GM12878 (cell line): ENCODE results near the gene NEK11. TPM values are rescaled to one million over a fixed set of nuclear protein-coding genes. Genes with fewer than 3 reads are reported as not detected.

ENCODE experiments used
- ATAC-seq: fragments of 200-7000 bp; cut with Tn5 transposase; 3 replicates; pipeline ENCODE4 v1.9.1; 2020; ENCODE audit warnings: mild to moderate bottlenecking, moderate library complexity
- BruUV-seq: library from RNA; stranded (reverse); fragments of 400-500 nt; replicated peaks from 2 replicates; lab custom pipeline; 2021; lab: Mats Ljungman, UMichigan
- CTCF ChIA-PET: fragments of 300-600 bp; sonication (Branson Sonifier 250); formaldehyde crosslinking; extraction: SDS; loops from one replicate; lab custom pipeline; 2021; ENCODE audit warnings: inconsistent platforms; lab: Yijun Ruan, JAX
- POLR2A ChIA-PET: fragments of 350-600 bp; formaldehyde crosslinking; extraction: SDS; loops from one replicate; lab custom pipeline; 2021; ENCODE audit warnings: inconsistent platforms; lab: Charles Lee
- RAD21 ChIA-PET: fragments of 300-600 bp; sonication (Branson Sonifier 250); formaldehyde crosslinking; loops from one replicate; lab custom pipeline; 2023; ENCODE audit warnings: antibody characterized with exemption; ENCODE audit not compliant: unreplicated experiment; lab: Charles Lee
- SMC1A ChIA-PET: fragments of 300-600 bp; sonication (Branson Sonifier 250); formaldehyde crosslinking; loops from one replicate; lab custom pipeline; 2023; ENCODE audit not compliant: unreplicated experiment, uncharacterized antibody; lab: Charles Lee
- DNase-seq: peaks from one replicate; pipeline ENCODE4 v3.0.0-alpha.2; 2011; ENCODE audit warnings: low read depth, low spot score
- FAIRE-seq: peaks from 3 replicates; lab custom pipeline; 2011; peaks lifted over from hg19 to GRCh38; lab: Jason Lieb, UNC
- H2AFZ ChIP-seq: 2 replicates; pipeline ENCODE4 v1.6.0; 2011; ENCODE audit warnings: low read depth, low read length, control low read depth; ENCODE audit not compliant: control insufficient read depth
- H3K27ac ChIP-seq: 2 replicates; pipeline ENCODE4 v1.5.1; 2011; ENCODE audit warnings: control low read depth; ENCODE audit not compliant: control insufficient read depth, insufficient read depth
- H3K27me3 ChIP-seq, 2 experiments: replicated peaks in 1 of 2; 2 replicates each; pipeline versions ENCODE4 v1.6.0 to v1.6.1; 2011; ENCODE audit warnings: low read length in 1 of 2; ENCODE audit not compliant: control insufficient read depth in 2 of 2, insufficient read depth in 2 of 2
- H3K36me3 ChIP-seq, 2 experiments: 2 replicates each; pipeline ENCODE4 v1.5.1; 2011; ENCODE audit warnings: low read length in 1 of 2; ENCODE audit not compliant: control insufficient read depth in 2 of 2, insufficient read depth in 2 of 2
- H3K4me1 ChIP-seq: 2 replicates; pipeline ENCODE4 v1.6.1; 2011; ENCODE audit warnings: mild to moderate bottlenecking, low read length, moderate library complexity, mixed read lengths; ENCODE audit not compliant: control insufficient read depth, insufficient read depth
- H3K4me2 ChIP-seq: 2 replicates; pipeline ENCODE4 v1.6.0; 2011; ENCODE audit warnings: control low read depth; ENCODE audit not compliant: control insufficient read depth, insufficient read depth
- H3K4me3 ChIP-seq: fragments of 200-600 bp; sonication (generic); 2 replicates; pipeline ENCODE4 v1.5.1; 2016
- H3K79me2 ChIP-seq: 2 replicates; pipeline ENCODE4 v1.6.0; 2011; ENCODE audit warnings: low read length; ENCODE audit not compliant: control insufficient read depth, insufficient read depth
- H3K9ac ChIP-seq: 2 replicates; pipeline ENCODE4 v1.8.0; 2011; ENCODE audit warnings: low read length, control low read depth, mixed read lengths; ENCODE audit not compliant: control insufficient read depth, insufficient read depth
- H3K9me3 ChIP-seq: replicated peaks from 3 replicates; pipeline ENCODE4 v1.5.1; 2011; ENCODE audit warnings: mild to moderate bottlenecking, low read length; ENCODE audit not compliant: control insufficient read depth, insufficient read depth
- H4K20me1 ChIP-seq: 2 replicates; pipeline ENCODE4 v1.6.0; 2011; ENCODE audit not compliant: control insufficient read depth, insufficient read depth
- JUND ChIP-seq: IDR thresholded peaks from 2 replicates; pipeline ENCODE4 v1.6.1; 2012; ENCODE audit warnings: low read depth, mild to moderate bottlenecking, low read length, improper control_type of control experiment, moderate library complexity
- KAT2A ChIP-seq: conservative IDR thresholded peaks from 2 replicates; pipeline ENCODE4 v1.6.1; 2011; ENCODE audit warnings: low read depth, low read length; ENCODE audit not compliant: control insufficient read depth
- MTA3 ChIP-seq: IDR thresholded peaks from 2 replicates; pipeline ENCODE4 v1.6.1; 2012; ENCODE audit warnings: low read length, inconsistent platforms, borderline replicate concordance
- MXI1 ChIP-seq: fragments of 150-350 bp; IDR thresholded peaks from 2 replicates; pipeline ENCODE4 v1.6.1; 2011; ENCODE audit warnings: low read depth, mild to moderate bottlenecking, inconsistent platforms, low read length, improper control_type of control experiment
- PKNOX1 ChIP-seq: fragments of 450-650 bp; IDR thresholded peaks from 2 replicates; pipeline ENCODE4 v1.6.1; 2016; ENCODE audit warnings: mild to moderate bottlenecking
- ZBED1 ChIP-seq: IDR thresholded peaks from 2 replicates; pipeline ENCODE4 v1.6.1; 2016; ENCODE audit warnings: borderline replicate concordance
- ZBTB4 ChIP-seq: fragments of 450-650 bp; formaldehyde crosslinking; IDR thresholded peaks from 2 replicates; pipeline ENCODE4 v1.4.0; 2022; ENCODE audit warnings: mild to moderate bottlenecking, moderate library complexity
- WGBS: methylation state at CpG from one replicate; pipeline ENCODE4 v1.1.6; 2016; ENCODE audit warnings: low lambda C conversion rate; ENCODE audit not compliant: insufficient replicate concordance, insufficient coverage; ENCODE audit errors: missing lambda C conversion rate; 5-methylcytosine and 5-hydroxymethylcytosine counted together
- in situ Hi-C: fragments of 300-500 bp; cut with MboI; formaldehyde crosslinking; loops from 9 replicates; pipeline ENCODE4 v1.14.3; 2018; ENCODE audit warnings: mixed read lengths
- intact Hi-C: fragments of 100-400 bp; cut with micrococcal nuclease; formaldehyde crosslinking; loops from one replicate; pipeline ENCODE4 v1.14.2; 2022; ENCODE audit not compliant: unreplicated experiment
- polyA plus RNA-seq, 11 experiments: library from polyadenylated mRNA; depleted of rRNA in 4 of 11; unstranded in 6 of 11; stranded (reverse) in 5 of 11; fragments of >200 nt; fragmentation: Nextera tagmentation in 4 of 11; fragmentation: Illumina TruSeq in 1 of 11; extraction: Ambion mirVana in 4 of 11; extraction: Trizol in 1 of 11; gene quantifications; 1 replicate in 1 of 11; 2 replicates in 10 of 11; pipeline versions ENCODE4 v1.2.1 to v1.2.3, GENCODE V29; 2011 to 2016; ENCODE audit warnings: inconsistent platforms in 2 of 11, missing spikeins in 2 of 11, low read depth in 1 of 11
- total RNA-seq, 4 experiments: library from RNA; depleted of rRNA in 3 of 4; stranded (reverse); fragments of >200 nt in 3 of 4; fragmentation: Illumina TruSeq in 1 of 4; extraction: Trizol in 1 of 4; gene quantifications; 2 replicates each; pipeline versions ENCODE4 v1.2.1 to v1.2.3, GENCODE V29; 2013 to 2021

NEK11 gene
- total and polyA plus RNA-seq, 10 of the 15 experiments (the other 5 are each of a cell fraction or from before 2014, with no cell fraction given) = 0.05 to 0.94 (median 0.36) TPM; not detected in 1

DNA sequence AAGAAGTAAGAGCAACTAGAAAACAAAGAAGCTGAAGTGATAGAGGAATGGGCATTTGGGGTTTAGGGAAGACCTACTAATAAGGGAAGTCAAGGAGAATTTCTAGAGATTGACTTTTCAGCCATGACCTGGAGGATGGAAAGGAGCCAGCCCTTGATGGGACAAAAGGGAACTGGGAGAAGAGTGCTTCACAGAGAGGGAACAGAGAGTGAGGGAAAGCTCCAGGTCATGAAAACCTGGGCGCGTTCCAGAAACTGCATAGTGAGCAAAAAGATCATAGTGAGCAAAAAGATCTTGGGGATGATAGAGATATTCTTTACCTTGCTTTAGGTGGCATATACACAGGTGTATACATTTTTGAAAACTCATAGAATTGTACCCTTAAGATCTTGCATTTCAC lies 211.8 kb downstream of the NEK11 start:
- WGBS = 91% methylated on average over 2 of the region's 2 CpGs
- SMC1A ChIA-PET = interaction anchor here (0.6 to 1.0 kb wide), 2 partner anchors 12 to 600 kb away, joined by 3 to 4 read pairs; no protein-coding TSS in a partner anchor
- no TSS peak for BruUV-seq
- RAD21 ChIA-PET = no interaction called here
- no peak overlapping the region for H3K4me3 ChIP-seq
- DNase-seq = no peak
- no peak overlapping the region for H2AFZ ChIP-seq
- H4K20me1 ChIP-seq = no peaks in the 10 kb centered on the region
- no peak for ATAC-seq
- in situ Hi-C loops (no loop called here), intact Hi-C loops (no loop called here)
- H3K27me3 ChIP-seq = no peaks in the 10 kb centered on the region; a peak in 2 of 4 replicates
- H3K27ac ChIP-seq = no peak overlapping the region
- H3K4me1 ChIP-seq = no peaks in the 10 kb centered on the region
- TF ChIP-seq JUND = no peak
- TF ChIP-seq MTA3 = no peak
- TF ChIP-seq ZBTB4 (CRISPR knock-in tag) = no peak
- no peak for TF ChIP-seq KAT2A
- no peak overlapping the region for H3K9ac ChIP-seq
- CTCF ChIA-PET = no interaction called here
- H3K4me2 ChIP-seq = no peak overlapping the region
- FAIRE-seq = no peak
- POLR2A ChIA-PET = no interaction called here
- H3K36me3 ChIP-seq = no peaks in the 10 kb centered on the region
- H3K9me3 ChIP-seq = no peaks in the 10 kb centered on the region
- no peaks in the 10 kb centered on the region for H3K79me2 ChIP-seq

DNA sequence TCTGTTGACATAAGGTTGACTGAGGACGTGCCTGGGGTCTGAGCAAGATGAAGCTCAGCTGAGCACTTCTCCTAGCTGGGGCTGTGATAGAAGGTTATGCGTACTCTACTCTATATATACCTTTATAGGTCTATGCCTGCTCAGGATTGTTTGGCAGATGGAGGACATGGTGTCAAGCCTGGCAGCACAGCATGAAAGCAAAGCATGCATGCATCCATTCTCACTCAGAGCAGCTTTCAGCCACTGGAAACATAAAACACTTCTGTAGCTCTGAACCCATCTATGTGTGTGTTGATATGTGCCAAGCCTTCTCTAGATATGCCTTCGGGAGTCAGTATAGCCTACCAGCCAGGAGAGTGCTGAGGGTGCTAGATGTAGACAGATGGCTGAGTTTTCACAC lies 212.6 kb downstream of the NEK11 start:
- no peak for ATAC-seq
- Histone ChIP-seq H3K4me1 (no peaks in the 10 kb centered on the region), H3K4me2 (no peak overlapping the region), H3K36me3 (no peaks in the 10 kb centered on the region), H4K20me1 (no peaks in the 10 kb centered on the region), H3K27ac (no peak overlapping the region)
- ChIA-PET SMC1A (no interaction called here), CTCF (no interaction called here), POLR2A (no interaction called here)
- no peak for DNase-seq
- FAIRE-seq = no peak
- no peak for TF ChIP-seq PKNOX1
- TF ChIP-seq MXI1 = no peak
- TF ChIP-seq ZBED1 = no peak
- TF ChIP-seq, all 136 proteins: peak for 0
- H3K9ac ChIP-seq = no peak overlapping the region
- H2AFZ ChIP-seq = no peak overlapping the region
- in situ Hi-C loops = no loop called here
- H3K79me2 ChIP-seq = no peaks in the 10 kb centered on the region
- BruUV-seq = no TSS peak
- 33% methylated on average over 3 of the region's 3 CpGs for WGBS
- H3K4me3 ChIP-seq = no peak overlapping the region
- intact Hi-C loops = no loop called here
- H3K27me3 ChIP-seq = no peaks in the 10 kb centered on the region; a peak in 2 of 4 replicates
- no peaks in the 10 kb centered on the region for H3K9me3 ChIP-seq
- RAD21 ChIA-PET = no interaction called here
